ENCODE measurements around the gene RAB27A. TPM values are rescaled to one million over a fixed set of nuclear protein-coding genes. Genes with fewer than 3 reads are reported as not detected.

The RAB27A gene
- total and polyA plus RNA-seq, 2 of the 13 experiments (the other 11 are each of a cell fraction or from before 2014, with no cell fraction given): 3.4 to 8.1 TPM

- Histone ChIP-seq H2AFZ (ENCODE audit: low read length) (no peak overlapping the region), H4K20me1 (ENCODE audit: insufficient read depth, low read length) (no peaks in the 10 kb centered on the region), H3K79me2 (ENCODE audit: insufficient read depth, low read length) (no peaks in the 10 kb centered on the region), H3K4me1 (ENCODE audit: insufficient read depth, low read length) (0 out of 2 replicates have a peak, but pooled peaks cover 7% of the 10 kb centered on the region), H3K9me3 (ENCODE audit: low read length) (no peaks in the 10 kb centered on the region), H3K36me3 (replicated peaks in 1 of 2; ENCODE audit: control insufficient read depth in 1 of 2, insufficient read depth in 2 of 2, low read length in 2 of 2) (no peaks in the 10 kb centered on the region; a peak in 1 of 5 replicates), H3K27ac (ENCODE audit: extremely low read length, insufficient read depth, low read length) (no peak overlapping the region), H3K4me2 (ENCODE audit: low read depth, low read length) (no peak overlapping the region), H3K9ac (ENCODE audit: insufficient read depth, low read depth, low read length) (no peak overlapping the region), H3K4me3 (replicated peaks in 1 of 3; ENCODE audit: insufficient read depth in 1 of 3, low read depth in 2 of 3, low read length in 3 of 3) (no peak overlapping the region), H3K27me3 (ENCODE audit: control insufficient read depth in 1 of 2, insufficient read depth in 2 of 2, low read length in 2 of 2) (no peaks in the 10 kb centered on the region)
- CTCF ChIA-PET (ENCODE audit: low intra/inter-chr PET ratio, low total read pairs): no interaction called here
- POLR2A ChIA-PET: no interaction called here
- FAIRE-seq: no peak
- WGBS (ENCODE audit: low lambda C conversion rate): 96% methylated on average over 1 of the region's 1 CpG
- TF ChIP-seq ZNF616 (CRISPR knock-in tag; IDR thresholded peaks at IDR 0.05; ENCODE audit: low read depth): no peak
- TF ChIP-seq IRF1 (CRISPR knock-in tag; IDR thresholded peaks at IDR 0.05; ENCODE audit: low read depth): no peak
- no peak for TF ChIP-seq RXRB (CRISPR knock-in tag; IDR thresholded peaks at IDR 0.05; ENCODE audit: borderline replicate concordance)
- TF ChIP-seq SIX4 (CRISPR knock-in tag; IDR thresholded peaks at IDR 0.05): no peak
- no peak for TF ChIP-seq RAD21 (CRISPR knock-in tag; IDR thresholded peaks at IDR 0.05)
- no peak for TF ChIP-seq ZNF747 (CRISPR knock-in tag; IDR thresholded peaks at IDR 0.05; ENCODE audit: borderline replicate concordance)
- TF ChIP-seq HDAC6 (IDR thresholded peaks at IDR 0.05; ENCODE audit: low read depth, low read length): no peak
- TF ChIP-seq ZNF709 (CRISPR knock-in tag; IDR thresholded peaks at IDR 0.05): no peak
- TF ChIP-seq EED (CRISPR knock-in tag; IDR thresholded peaks at IDR 0.05): no peak
- TF ChIP-seq POLR2A (IDR thresholded peaks at IDR 0.05; ENCODE audit: insufficient read depth in 1 of 2, low read depth in 2 of 2, low read length in 2 of 2): no peak
- in situ Hi-C loops (cut with HindIII; ENCODE audit: extremely low pct_ligation_motif_present, low pct_unique_long_range_greater_than_20kb) (no loop called here), intact Hi-C loops (cut with micrococcal nuclease; ENCODE audit: unreplicated experiment) (no loop called here)
- BruUV-seq (replicated peaks): no TSS peak
- ATAC-seq: no peak
- no peak for DNase-seq (ENCODE audit: low spot score)
These were observed 87.4 kb downstream of the RAB27A start for GRCh38 chr15:55202206-55202605.

- Histone ChIP-seq H3K4me3 (replicated peaks in 1 of 3; ENCODE audit: insufficient read depth in 1 of 3, low read depth in 2 of 3, low read length in 3 of 3) (no peak overlapping the region), H3K79me2 (ENCODE audit: insufficient read depth, low read length) (peaks cover 31% of the 10 kb centered on the region), H2AFZ (ENCODE audit: low read length) (no peak overlapping the region), H3K4me1 (ENCODE audit: insufficient read depth, low read length) (peaks cover 23% of the 10 kb centered on the region), H3K27me3 (ENCODE audit: control insufficient read depth in 1 of 2, insufficient read depth in 2 of 2, low read length in 2 of 2) (no peaks in the 10 kb centered on the region; a peak in 1 of 5 replicates), H3K9me3 (ENCODE audit: low read length) (no peaks in the 10 kb centered on the region), H3K27ac (ENCODE audit: extremely low read length, insufficient read depth, low read length) (no peak overlapping the region), H3K36me3 (replicated peaks in 1 of 2; ENCODE audit: control insufficient read depth in 1 of 2, insufficient read depth in 2 of 2, low read length in 2 of 2) (no peaks in the 10 kb centered on the region; a peak in 2 of 5 replicates), H3K9ac (ENCODE audit: insufficient read depth, low read depth, low read length) (no peak overlapping the region), H4K20me1 (ENCODE audit: insufficient read depth, low read length) (peaks cover 24% of the 10 kb centered on the region), H3K4me2 (ENCODE audit: low read depth, low read length) (no peak overlapping the region)
- WGBS (ENCODE audit: low lambda C conversion rate): 78% methylated on average over 3 of the region's 3 CpGs
- POLR2A ChIA-PET: no interaction called here
- DNase-seq (ENCODE audit: low spot score): no peak
- in situ Hi-C loops (cut with HindIII; ENCODE audit: extremely low pct_ligation_motif_present, low pct_unique_long_range_greater_than_20kb): no loop called here
- BruUV-seq (replicated peaks): no TSS peak
- no peak for ATAC-seq
- no peak for TF ChIP-seq ZNF10 (CRISPR knock-in tag; IDR thresholded peaks at IDR 0.05; ENCODE audit: borderline replicate concordance, low read depth)
- peak; percentile 96; the same call in 1 of the 2 replicates for TF ChIP-seq ZNF431 (CRISPR knock-in tag; IDR thresholded peaks at IDR 0.05; ENCODE audit: borderline replicate concordance, low read depth)
- no peak for TF ChIP-seq CEBPG (CRISPR knock-in tag; IDR thresholded peaks at IDR 0.05)
- intact Hi-C loops (cut with micrococcal nuclease; ENCODE audit: unreplicated experiment): no loop called here
- no peak for FAIRE-seq
- CTCF ChIA-PET (ENCODE audit: low intra/inter-chr PET ratio, low total read pairs): no interaction called here
These were observed 90.9 kb downstream of the RAB27A start for GRCh38 chr15:55198706-55199105.
